Measurements from ENCODE around the gene ADAMTS6.

ADAMTS6 gene

DNA sequence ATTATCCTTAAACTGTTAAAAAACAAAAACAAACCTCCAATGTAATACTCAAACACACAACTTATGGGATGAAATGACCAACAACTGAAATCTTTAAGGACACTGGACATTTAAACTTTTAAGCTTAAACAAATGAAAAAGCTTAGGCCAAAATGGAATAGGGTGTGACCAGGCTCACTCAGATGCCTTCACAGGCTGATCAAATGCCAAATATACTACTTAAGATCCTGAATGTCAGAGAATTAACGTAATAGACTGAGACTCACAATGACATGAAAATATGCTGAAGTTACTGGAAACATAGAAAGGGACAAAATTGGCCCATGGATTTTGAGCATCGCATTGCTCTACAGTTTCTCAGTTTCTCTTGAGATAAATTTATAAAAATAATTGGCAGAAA, 286.8 kb downstream of the ADAMTS6 start:
- Histone ChIP-seq H3K4ac (ENCODE audit: low read depth, low read length) (no peak overlapping the region), H3K27ac (ENCODE audit: low read depth, low read length) (no peak overlapping the region), H3K18ac (ENCODE audit: low read length) (no peak overlapping the region), H3K9ac (ENCODE audit: low read length) (no peak overlapping the region), H2BK5ac (ENCODE audit: low read length) (no peak overlapping the region), H3K23ac (ENCODE audit: low read length) (no peak overlapping the region), H2AK5ac (ENCODE audit: low read length) (no peak overlapping the region), H2BK120ac (ENCODE audit: low read depth, low read length) (no peak overlapping the region), H3K56ac (ENCODE audit: low read length) (no peak overlapping the region), H3K36me3 (ENCODE audit: control insufficient read depth, insufficient read depth, low read length) (no peaks in the 10 kb centered on the region), H2BK15ac (replicated peaks; ENCODE audit: low read depth) (no peak overlapping the region), H3K79me2 (ENCODE audit: control insufficient read depth, insufficient read depth, low read length) (no peaks in the 10 kb centered on the region), H3K4me2 (ENCODE audit: low read length) (no peak overlapping the region), H3K4me1 (ENCODE audit: control insufficient read depth, low read depth, low read length) (peaks cover 3% of the 10 kb centered on the region), H4K5ac (ENCODE audit: low read length) (no peak overlapping the region), H4K8ac (ENCODE audit: low read depth, low read length) (no peak overlapping the region), H3K4me3 (ENCODE audit: low read length) (no peak overlapping the region), H3K27me3 (ENCODE audit: insufficient read depth, low read length, poor library complexity) (no peaks in the 10 kb centered on the region), H3K79me1 (ENCODE audit: low read length) (no peaks in the 10 kb centered on the region)
- WGBS (ENCODE audit: extremely low coverage, insufficient coverage, low lambda C conversion rate): no CpG with 5 or more reads among the region's 2 CpGs
- DNase-seq: no peak

- no peaks in the 10 kb centered on the region for H3K79me2 ChIP-seq (ENCODE audit: control insufficient read depth, insufficient read depth, low read length)
- no peak overlapping the region for H3K4me3 ChIP-seq (ENCODE audit: low read length)
- H3K56ac ChIP-seq (ENCODE audit: low read length): no peak overlapping the region
- H4K5ac ChIP-seq (ENCODE audit: low read length): no peak overlapping the region
- no peak overlapping the region for H2BK15ac ChIP-seq (replicated peaks; ENCODE audit: low read depth)
- H3K4me2 ChIP-seq (ENCODE audit: low read length): no peak overlapping the region
- H3K23ac ChIP-seq (ENCODE audit: low read length): no peak overlapping the region
- no peak overlapping the region for H2AK5ac ChIP-seq (ENCODE audit: low read length)
- WGBS (ENCODE audit: extremely low coverage, insufficient coverage, low lambda C conversion rate): no CpG with 5 or more reads among the region's 1 CpG
- no peak overlapping the region for H3K27ac ChIP-seq (ENCODE audit: low read depth, low read length)
- H4K8ac ChIP-seq (ENCODE audit: low read depth, low read length): no peak overlapping the region
- no peak for DNase-seq
- H3K27me3 ChIP-seq (ENCODE audit: insufficient read depth, low read length, poor library complexity): no peaks in the 10 kb centered on the region
- H3K36me3 ChIP-seq (ENCODE audit: control insufficient read depth, insufficient read depth, low read length): no peaks in the 10 kb centered on the region
- H3K79me1 ChIP-seq (ENCODE audit: low read length): no peaks in the 10 kb centered on the region
- H2BK120ac ChIP-seq (ENCODE audit: low read depth, low read length): no peak overlapping the region
- no peaks in the 10 kb centered on the region for H3K4me1 ChIP-seq (ENCODE audit: control insufficient read depth, low read depth, low read length)
- H3K18ac ChIP-seq (ENCODE audit: low read length): no peak overlapping the region
- H3K4ac ChIP-seq (ENCODE audit: low read depth, low read length): no peak overlapping the region
- H3K9ac ChIP-seq (ENCODE audit: low read length): no peak overlapping the region
- H2BK5ac ChIP-seq (ENCODE audit: low read length): no peak overlapping the region
These were observed 289.4 kb downstream of the ADAMTS6 start for GRCh38 chr5:65192331-65192730.

DNA sequence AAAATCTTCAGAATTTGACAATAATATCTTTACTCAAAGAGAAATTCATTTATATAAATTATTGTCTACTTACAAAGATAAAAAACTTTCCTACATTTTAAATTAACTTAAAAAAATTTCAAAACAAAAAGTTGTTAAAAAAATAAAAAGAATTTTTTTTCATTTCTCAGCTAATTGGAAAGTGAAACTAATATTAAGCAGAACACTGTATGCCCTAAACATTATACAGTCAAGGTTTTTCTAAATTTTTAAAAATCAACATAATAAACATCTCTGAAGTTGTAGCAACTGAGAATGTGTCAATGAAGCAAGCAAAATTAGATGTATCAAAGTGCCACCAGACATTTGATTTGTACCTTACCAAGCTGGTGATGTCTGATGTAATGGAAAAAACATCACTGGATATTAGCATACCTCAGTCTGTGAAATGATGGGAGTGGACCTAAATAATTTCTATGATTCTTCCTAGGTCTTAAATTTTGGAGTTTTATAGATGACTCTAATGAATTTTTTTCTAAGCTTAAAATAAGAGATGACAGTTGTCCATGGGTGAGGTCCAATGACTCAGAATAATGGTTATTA, 290.1 kb downstream of the ADAMTS6 start:
- H3K4me2 ChIP-seq (ENCODE audit: low read length): no peak overlapping the region
- H4K8ac ChIP-seq (ENCODE audit: low read depth, low read length): no peak overlapping the region
- no peaks in the 10 kb centered on the region for H3K27me3 ChIP-seq (ENCODE audit: insufficient read depth, low read length, poor library complexity)
- H3K79me1 ChIP-seq (ENCODE audit: low read length): no peaks in the 10 kb centered on the region
- DNase-seq: no peak
- no peak overlapping the region for H2BK15ac ChIP-seq (replicated peaks; ENCODE audit: low read depth)
- H4K5ac ChIP-seq (ENCODE audit: low read length): no peak overlapping the region
- H2BK120ac ChIP-seq (ENCODE audit: low read depth, low read length): no peak overlapping the region
- no peak overlapping the region for H3K56ac ChIP-seq (ENCODE audit: low read length)
- no peak overlapping the region for H2AK5ac ChIP-seq (ENCODE audit: low read length)
- no peak overlapping the region for H3K9ac ChIP-seq (ENCODE audit: low read length)
- H3K4me1 ChIP-seq (ENCODE audit: control insufficient read depth, low read depth, low read length): no peaks in the 10 kb centered on the region
- H3K79me2 ChIP-seq (ENCODE audit: control insufficient read depth, insufficient read depth, low read length): no peaks in the 10 kb centered on the region
- no peaks in the 10 kb centered on the region for H3K36me3 ChIP-seq (ENCODE audit: control insufficient read depth, insufficient read depth, low read length)
- no peak overlapping the region for H3K27ac ChIP-seq (ENCODE audit: low read depth, low read length)
- H2BK5ac ChIP-seq (ENCODE audit: low read length): no peak overlapping the region
- no peak overlapping the region for H3K4ac ChIP-seq (ENCODE audit: low read depth, low read length)
- H3K4me3 ChIP-seq (ENCODE audit: low read length): no peak overlapping the region
- H3K23ac ChIP-seq (ENCODE audit: low read length): no peak overlapping the region
- H3K18ac ChIP-seq (ENCODE audit: low read length): no peak overlapping the region

- no peak overlapping the region for H2BK5ac ChIP-seq (ENCODE audit: low read length)
- no peak overlapping the region for H2BK120ac ChIP-seq (ENCODE audit: low read depth, low read length)
- no peaks in the 10 kb centered on the region for H3K4me1 ChIP-seq (ENCODE audit: control insufficient read depth, low read depth, low read length)
- H3K79me1 ChIP-seq (ENCODE audit: low read length): no peaks in the 10 kb centered on the region
- H3K23ac ChIP-seq (ENCODE audit: low read length): no peak overlapping the region
- H3K18ac ChIP-seq (ENCODE audit: low read length): no peak overlapping the region
- DNase-seq: no peak
- H2BK15ac ChIP-seq (replicated peaks; ENCODE audit: low read depth): peak overlapping the region; percentile 98
- H3K27ac ChIP-seq (ENCODE audit: low read depth, low read length): no peak overlapping the region
- no peak overlapping the region for H3K56ac ChIP-seq (ENCODE audit: low read length)
- no peaks in the 10 kb centered on the region for H3K79me2 ChIP-seq (ENCODE audit: control insufficient read depth, insufficient read depth, low read length)
- H3K27me3 ChIP-seq (ENCODE audit: insufficient read depth, low read length, poor library complexity): no peaks in the 10 kb centered on the region
- no peak overlapping the region for H2AK5ac ChIP-seq (ENCODE audit: low read length)
- no peak overlapping the region for H3K4me2 ChIP-seq (ENCODE audit: low read length)
- no peak overlapping the region for H3K4ac ChIP-seq (ENCODE audit: low read depth, low read length)
- no peak overlapping the region for H4K5ac ChIP-seq (ENCODE audit: low read length)
- no peaks in the 10 kb centered on the region for H3K36me3 ChIP-seq (ENCODE audit: control insufficient read depth, insufficient read depth, low read length)
- no peak overlapping the region for H3K9ac ChIP-seq (ENCODE audit: low read length)
- no peak overlapping the region for H3K4me3 ChIP-seq (ENCODE audit: low read length)
- WGBS (ENCODE audit: extremely low coverage, insufficient coverage, low lambda C conversion rate): no CpG with 5 or more reads among the region's 3 CpGs
- H4K8ac ChIP-seq (ENCODE audit: low read depth, low read length): no peak overlapping the region
These were observed 291.2 kb downstream of the ADAMTS6 start for GRCh38 chr5:65190328-65191053.

DNA sequence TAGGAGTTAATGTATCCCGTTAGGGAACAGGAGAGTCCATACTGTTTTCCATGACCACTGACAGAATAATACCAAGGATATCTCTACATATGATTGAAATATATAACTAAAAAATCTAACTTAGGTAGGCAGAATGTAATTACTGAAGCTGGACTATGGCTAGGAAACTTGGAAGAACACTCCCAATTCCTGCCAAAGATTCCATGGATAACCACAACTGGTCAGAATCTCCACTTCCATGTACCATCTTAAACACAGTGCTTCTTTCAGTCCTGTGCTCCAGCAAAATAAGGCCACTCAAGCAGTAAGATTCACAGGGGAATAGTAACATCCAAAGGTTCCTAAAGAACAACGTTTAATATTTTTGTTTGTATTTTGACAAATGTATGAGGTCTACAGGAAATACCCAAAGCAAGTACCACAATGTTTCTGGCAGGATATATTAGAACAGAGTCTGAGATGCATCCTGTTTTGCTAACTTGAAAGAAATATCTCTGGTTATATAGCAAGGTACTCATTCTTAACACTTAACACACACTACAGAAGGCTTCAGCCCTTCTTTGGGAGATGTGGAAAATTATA, 295.0 kb downstream of the ADAMTS6 start:
- H3K27me3 ChIP-seq (ENCODE audit: insufficient read depth, low read length, poor library complexity): no peaks in the 10 kb centered on the region
- no peaks in the 10 kb centered on the region for H3K79me2 ChIP-seq (ENCODE audit: control insufficient read depth, insufficient read depth, low read length)
- H2BK5ac ChIP-seq (ENCODE audit: low read length): no peak overlapping the region
- H3K4me1 ChIP-seq (ENCODE audit: control insufficient read depth, low read depth, low read length): no peaks in the 10 kb centered on the region
- no peak overlapping the region for H3K27ac ChIP-seq (ENCODE audit: low read depth, low read length)
- WGBS (ENCODE audit: extremely low coverage, insufficient coverage, low lambda C conversion rate): no CpG with 5 or more reads among the region's 2 CpGs
- no peak overlapping the region for H3K4ac ChIP-seq (ENCODE audit: low read depth, low read length)
- no peaks in the 10 kb centered on the region for H3K79me1 ChIP-seq (ENCODE audit: low read length)
- no peak overlapping the region for H2AK5ac ChIP-seq (ENCODE audit: low read length)
- no peak overlapping the region for H3K18ac ChIP-seq (ENCODE audit: low read length)
- H4K8ac ChIP-seq (ENCODE audit: low read depth, low read length): no peak overlapping the region
- H4K5ac ChIP-seq (ENCODE audit: low read length): no peak overlapping the region
- H3K9ac ChIP-seq (ENCODE audit: low read length): no peak overlapping the region
- DNase-seq: no peak
- no peak overlapping the region for H3K4me3 ChIP-seq (ENCODE audit: low read length)
- H3K23ac ChIP-seq (ENCODE audit: low read length): no peak overlapping the region
- no peak overlapping the region for H3K56ac ChIP-seq (ENCODE audit: low read length)
- no peak overlapping the region for H3K4me2 ChIP-seq (ENCODE audit: low read length)
- H3K36me3 ChIP-seq (ENCODE audit: control insufficient read depth, insufficient read depth, low read length): no peaks in the 10 kb centered on the region
- no peak overlapping the region for H2BK120ac ChIP-seq (ENCODE audit: low read depth, low read length)
- H2BK15ac ChIP-seq (replicated peaks; ENCODE audit: low read depth): no peak overlapping the region
